ENCODE data around the gene CLBA1. TPM values are rescaled to one million over a fixed set of nuclear protein-coding genes. Genes with fewer than 3 reads are reported as not detected.

The CLBA1 gene
- total RNA-seq, 1 donor from 2014 or later, result 10.2 TPM

- Mint-ChIP-seq H3K27ac (no peak overlapping the region), H3K27me3 (ENCODE audit: low read depth) (peaks cover 9% of the 10 kb centered on the region), H3K4me1 (peaks cover 10% of the 10 kb centered on the region), H3K36me3 (no peaks in the 10 kb centered on the region), H3K9me3 (no peaks in the 10 kb centered on the region), H3K4me3 (no peak overlapping the region)
- no peak for TF ChIP-seq CTCF (IDR thresholded peaks at IDR 0.05; ENCODE audit: unreplicated experiment)
- no peak for DNase-seq (ENCODE audit: low spot score in 2 of 2, unreplicated experiment in 2 of 2)
Observed at GRCh38 chr14:104982548-104983230, 2.9 kb upstream of the CLBA1 start.

- no peak overlapping the region for H3K4me3 Mint-ChIP-seq
- DNase-seq (ENCODE audit: low spot score in 2 of 2, unreplicated experiment in 2 of 2), result no peak
- no peak for TF ChIP-seq CTCF (IDR thresholded peaks at IDR 0.05; ENCODE audit: unreplicated experiment)
- H3K4me1 Mint-ChIP-seq, result peaks cover 9% of the 10 kb centered on the region
- H3K36me3 Mint-ChIP-seq, result no peaks in the 10 kb centered on the region
- peaks cover 8% of the 10 kb centered on the region for H3K27me3 Mint-ChIP-seq (ENCODE audit: low read depth)
- no peaks in the 10 kb centered on the region for H3K9me3 Mint-ChIP-seq
- no peak overlapping the region for H3K27ac Mint-ChIP-seq
Observed at GRCh38 chr14:104983231-104983721, 2.3 kb upstream of the CLBA1 start.

GRCh38 chr14:104984056-104984894 lies 1.3 kb upstream of the CLBA1 start:
- no peak for TF ChIP-seq CTCF (IDR thresholded peaks at IDR 0.05; ENCODE audit: unreplicated experiment)
- Mint-ChIP-seq H3K4me3 (peak overlapping the region; percentile 56), H3K27ac (peak overlapping the region; percentile 21), H3K9me3 (no peaks in the 10 kb centered on the region), H3K36me3 (no peaks in the 10 kb centered on the region), H3K27me3 (ENCODE audit: low read depth) (peaks cover 3% of the 10 kb centered on the region), H3K4me1 (peaks cover 7% of the 10 kb centered on the region)
- no peak for DNase-seq (ENCODE audit: low spot score in 2 of 2, unreplicated experiment in 2 of 2)

- Mint-ChIP-seq H3K36me3 (no peaks in the 10 kb centered on the region), H3K27ac (no peak overlapping the region), H3K27me3 (ENCODE audit: low read depth) (no peaks in the 10 kb centered on the region), H3K4me1 (peaks cover 7% of the 10 kb centered on the region), H3K9me3 (no peaks in the 10 kb centered on the region), H3K4me3 (peak overlapping the region; percentile 72)
- DNase-seq (ENCODE audit: low spot score in 2 of 2, unreplicated experiment in 2 of 2), result no peak
- no peak for TF ChIP-seq CTCF (IDR thresholded peaks at IDR 0.05; ENCODE audit: unreplicated experiment)
Observed at GRCh38 chr14:104986487-104987164, 1.0 kb downstream of the CLBA1 start.

GRCh38 chr14:104989236-104989950 lies 3.8 kb downstream of the CLBA1 start:
- TF ChIP-seq CTCF (IDR thresholded peaks at IDR 0.05; ENCODE audit: unreplicated experiment), result no peak
- Mint-ChIP-seq H3K27me3 (ENCODE audit: low read depth) (no peaks in the 10 kb centered on the region), H3K9me3 (no peaks in the 10 kb centered on the region), H3K27ac (no peak overlapping the region), H3K4me3 (no peak overlapping the region), H3K36me3 (peaks cover 14% of the 10 kb centered on the region), H3K4me1 (peaks cover 7% of the 10 kb centered on the region)
- no peak for DNase-seq (ENCODE audit: low spot score in 2 of 2, unreplicated experiment in 2 of 2)

All from mesothelial cell of epicardium (in vitro differentiated cells).